DMS 273 treated with DMSO at 0.1 percent for 48 hours (cell line): Measurements from ENCODE around the gene YES1.

Source experiments
- DNase-seq: peaks from one replicate; lab custom pipeline; 2025; lab: John Stamatoyannopoulos, UW

YES1 gene

DNA sequence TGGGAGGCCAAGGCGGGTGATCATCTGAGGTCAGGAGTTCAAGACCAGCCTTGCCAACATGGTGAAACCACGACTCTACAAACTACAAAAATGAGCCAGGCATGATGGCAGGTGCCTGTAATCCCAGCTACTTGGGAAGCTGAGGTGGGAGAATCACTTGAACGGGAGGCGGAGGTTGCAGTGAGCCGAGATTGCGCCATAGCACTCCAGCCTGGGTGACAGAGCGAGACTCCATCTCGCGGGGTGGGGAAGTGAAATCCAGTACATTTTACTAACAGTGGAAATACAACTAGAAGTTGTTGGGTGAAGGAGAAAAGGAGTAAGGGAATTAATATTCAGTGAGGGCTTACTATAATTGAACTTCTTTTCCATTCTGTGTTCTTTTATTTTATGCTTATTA lies 86.4 kb downstream of the YES1 start:
- no peak for DNase-seq

DNA sequence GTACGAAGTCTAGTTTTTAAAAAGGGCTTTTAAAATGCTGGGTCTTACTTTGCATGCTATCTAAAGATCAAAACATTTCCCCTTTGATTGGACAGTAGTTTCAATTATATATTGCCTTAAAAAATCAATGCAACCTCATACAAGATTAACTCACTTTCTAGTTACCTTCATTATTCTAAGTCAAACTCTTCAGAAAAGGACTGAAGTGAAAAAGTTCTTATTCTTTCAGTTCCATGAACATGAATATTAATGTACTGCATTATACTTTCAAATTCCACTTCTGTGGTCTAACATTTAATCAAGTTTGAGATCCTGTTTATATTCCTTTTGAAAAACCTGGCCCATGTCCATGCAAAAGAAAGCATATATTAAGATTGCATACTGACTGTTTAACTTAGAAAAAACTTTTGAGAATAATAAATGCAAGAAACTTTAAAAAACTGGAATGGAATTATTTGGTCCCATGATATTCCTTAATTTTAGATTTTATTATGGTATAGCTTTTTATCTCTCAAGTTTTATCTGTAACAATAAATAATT lies 88.4 kb downstream of the YES1 start:
- no peak for DNase-seq

DNA sequence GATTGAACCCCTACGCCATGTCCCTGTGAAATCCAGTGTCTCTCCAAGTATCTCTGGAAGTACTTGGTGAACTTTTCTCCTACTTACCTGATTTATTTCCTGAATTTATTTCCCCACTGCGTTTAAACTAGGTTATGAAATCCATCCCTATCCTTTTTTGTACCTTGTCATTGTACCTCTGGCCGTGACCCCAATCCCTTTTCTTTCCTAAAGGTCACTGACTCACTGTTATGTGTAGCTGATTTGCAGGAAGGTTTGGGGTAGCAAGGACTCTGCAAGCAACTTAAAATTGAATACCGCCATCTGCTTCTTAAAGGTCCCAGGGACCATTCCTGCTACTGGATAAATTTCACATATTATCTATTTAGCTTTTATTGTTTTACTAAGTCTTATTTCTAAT lies 95.0 kb downstream of the YES1 start:
- DNase-seq: no peak

DNA sequence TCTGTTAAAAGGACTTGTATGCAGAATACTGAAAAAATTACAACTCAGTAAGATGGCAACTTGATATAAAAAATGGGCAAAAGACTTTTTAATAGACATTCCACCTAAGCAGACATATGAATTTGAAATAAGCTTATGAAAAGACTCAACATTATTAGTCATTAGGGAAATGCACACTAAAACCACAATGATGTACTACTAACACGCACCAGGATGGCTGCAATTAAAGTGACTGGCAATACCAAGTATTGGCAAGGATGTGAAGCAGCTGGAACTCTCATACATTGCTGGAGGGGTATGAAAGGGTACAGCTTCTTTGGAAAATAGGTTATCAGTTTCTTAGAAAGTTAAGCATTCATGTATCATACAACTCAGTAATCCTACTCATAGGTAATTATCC lies 96.4 kb downstream of the YES1 start:
- no peak for DNase-seq

DNA sequence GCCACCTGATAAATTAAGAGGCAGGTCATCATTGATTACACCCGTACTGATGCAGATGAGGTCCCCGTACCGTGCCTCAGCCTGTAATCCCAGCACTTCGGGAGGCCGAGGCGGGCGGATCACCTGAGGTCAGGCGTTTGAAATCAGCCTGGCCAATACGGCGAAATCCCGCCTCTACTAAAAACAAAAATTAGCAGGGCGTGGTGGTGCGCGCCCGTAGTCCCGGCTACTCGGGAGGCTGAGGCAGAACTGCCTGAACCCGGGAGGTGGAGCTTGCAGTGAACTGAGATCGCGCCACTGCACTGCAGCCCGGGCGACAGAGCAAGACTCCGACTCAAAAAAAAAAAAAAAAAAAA lies 98.9 kb downstream of the YES1 start:
- DNase-seq: no peak

DNA sequence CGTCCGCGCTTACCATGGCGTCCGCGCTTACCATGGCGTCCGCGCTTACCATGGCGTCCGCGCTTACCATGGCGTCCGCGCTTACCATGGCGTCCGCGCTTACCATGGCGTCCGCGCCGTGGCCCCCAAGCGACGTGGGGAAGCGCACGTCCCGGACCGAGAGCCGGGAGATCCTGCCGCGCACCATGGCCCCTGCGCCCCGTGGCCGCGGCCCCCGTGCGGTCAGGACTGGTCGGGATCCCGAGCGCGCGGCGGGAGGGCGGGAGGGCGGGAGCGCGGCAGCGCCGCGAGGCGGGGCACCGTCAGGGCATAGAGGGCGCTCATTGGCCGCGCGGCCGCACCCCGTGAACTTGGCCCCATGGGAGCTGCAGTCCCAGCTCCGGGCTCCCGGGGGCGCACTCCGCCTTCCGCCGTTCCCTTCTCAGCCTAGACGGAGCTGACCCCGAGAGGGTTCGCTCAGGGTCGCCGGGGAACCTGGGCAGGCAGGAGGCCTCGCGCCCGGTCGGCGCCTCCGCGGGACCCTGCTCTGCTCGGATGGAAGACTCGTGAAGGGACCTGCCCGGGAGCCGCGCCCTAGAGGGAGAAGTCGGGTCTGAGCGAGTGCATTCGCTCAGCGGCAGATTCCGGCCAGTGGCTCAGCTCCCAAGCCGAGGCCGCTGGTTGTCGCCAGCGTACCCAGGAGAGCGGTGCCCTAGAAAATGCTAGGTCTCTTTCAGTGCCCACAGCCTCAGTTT lies 99.5 kb downstream of the YES1 start, which contains the start of gene ENOSF1:
ENOSF1 (minus strand) TSS at position 230 of the 734 bp plus-strand sequence; CDS start at position 187, 43 bp downstream.
- DNase-seq: peak; percentile 32

DNA sequence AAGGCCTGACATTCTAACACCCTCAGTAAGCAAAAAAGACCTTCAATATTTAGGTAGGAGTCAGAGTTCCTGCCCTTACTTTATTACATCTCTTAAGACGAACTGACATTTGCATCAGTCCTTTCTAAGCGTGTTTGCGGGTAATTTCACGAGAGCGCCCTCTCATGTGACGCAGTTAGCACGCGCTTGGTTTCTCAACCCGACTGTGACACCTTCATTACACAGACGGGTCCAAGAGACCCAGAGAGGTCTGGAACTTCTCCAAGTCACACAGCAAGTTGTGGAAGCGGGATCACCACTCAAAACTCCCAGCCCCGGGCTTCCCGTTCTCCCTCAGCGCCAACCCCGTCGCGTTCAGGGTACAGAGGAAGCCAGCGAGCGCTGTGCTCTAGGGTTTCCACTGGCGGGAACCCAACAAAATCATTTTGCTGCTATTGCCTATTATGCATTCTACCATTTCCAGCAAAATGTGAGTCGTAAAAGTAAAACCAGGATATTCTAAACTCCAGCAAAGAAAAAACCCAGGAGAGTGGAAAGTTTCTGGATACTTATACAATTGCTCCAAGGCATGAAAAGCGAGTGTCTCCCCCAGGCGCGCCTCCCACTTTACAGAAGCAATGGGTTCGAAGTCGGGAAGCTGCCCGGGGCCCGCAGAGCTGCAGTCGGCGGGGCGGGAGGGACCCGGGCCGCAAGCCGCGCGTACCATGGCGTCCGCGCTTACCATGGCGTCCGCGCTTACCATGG lies 100.2 kb downstream of the YES1 start:
- DNase-seq: peak; percentile 26

DNA sequence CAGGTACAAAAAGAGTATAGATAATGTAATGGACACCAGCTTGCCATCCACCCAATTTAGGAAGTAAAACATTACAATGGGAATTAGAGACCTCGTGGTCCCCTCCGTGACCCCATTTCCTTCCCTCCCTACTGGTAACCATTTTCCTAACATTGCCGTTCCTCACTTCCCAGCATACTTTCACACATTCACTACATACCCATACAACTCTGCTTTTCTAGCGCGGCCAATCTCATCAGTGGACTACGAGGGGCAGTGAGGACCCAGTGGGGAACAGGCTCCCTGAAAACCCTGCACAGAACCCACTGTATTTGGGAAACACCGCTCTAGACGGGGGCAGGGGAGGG lies 100.8 kb downstream of the YES1 start:
- no peak for DNase-seq

DNA sequence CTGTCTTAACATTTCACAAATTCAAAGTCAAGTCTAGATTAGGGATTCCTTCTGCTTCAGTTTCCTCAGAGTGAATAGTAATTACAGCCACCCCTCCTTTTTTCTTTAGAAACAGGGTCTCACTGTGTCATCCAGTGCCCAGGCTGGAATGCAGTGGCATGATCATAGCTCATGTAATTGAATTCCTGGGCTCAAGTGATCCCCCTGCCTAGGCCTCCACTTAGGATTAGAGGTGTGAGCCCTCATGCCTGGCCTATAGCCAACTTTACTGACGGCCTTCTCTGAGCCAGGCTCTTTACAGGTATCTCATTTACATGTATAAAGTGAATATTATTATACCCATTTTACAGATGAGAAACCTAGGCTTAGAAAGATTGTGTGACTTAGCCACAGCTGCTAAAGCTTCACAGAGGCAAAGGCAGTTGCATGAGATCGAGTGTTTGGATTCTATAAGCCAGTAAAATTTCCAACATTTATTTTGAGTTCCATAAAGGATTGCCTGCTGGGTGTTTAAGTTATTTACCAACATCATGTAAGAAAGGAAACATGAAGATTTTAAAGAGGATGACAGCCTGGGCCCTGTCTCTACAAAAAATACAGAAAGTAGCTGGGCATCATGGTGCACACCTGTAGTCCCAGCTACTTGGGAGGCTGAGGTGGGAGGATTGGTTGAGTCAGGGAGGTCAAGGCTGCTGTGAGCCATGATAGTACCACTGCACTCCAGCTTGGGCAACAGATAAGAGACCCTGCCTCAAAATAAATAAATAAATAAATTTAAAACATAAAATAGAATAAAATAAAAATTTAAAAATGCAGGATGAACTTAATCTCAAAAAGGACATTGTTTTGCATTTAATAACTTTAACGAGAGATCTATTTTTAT lies 101.4 kb downstream of the YES1 start:
- no peak for DNase-seq

DNA sequence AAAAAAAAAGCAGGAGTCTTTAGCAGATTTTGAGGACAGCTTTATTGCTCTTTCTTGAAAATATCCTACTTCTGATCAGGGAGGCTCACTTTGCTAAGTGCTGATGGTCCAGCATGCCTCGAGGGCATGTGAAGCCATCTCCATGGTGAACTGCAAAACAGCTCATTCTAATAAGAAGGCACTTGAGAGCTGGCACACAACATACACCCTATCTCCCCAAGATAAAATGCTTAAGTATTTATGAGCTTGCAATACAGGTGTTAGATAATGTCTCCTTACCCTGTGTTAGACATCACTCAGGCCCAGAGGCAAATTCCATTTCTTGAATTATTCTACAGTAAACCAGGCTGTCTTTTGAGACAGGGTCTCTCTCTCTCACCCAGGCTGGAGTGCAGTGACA lies 102.3 kb downstream of the YES1 start:
- DNase-seq: no peak

DNA sequence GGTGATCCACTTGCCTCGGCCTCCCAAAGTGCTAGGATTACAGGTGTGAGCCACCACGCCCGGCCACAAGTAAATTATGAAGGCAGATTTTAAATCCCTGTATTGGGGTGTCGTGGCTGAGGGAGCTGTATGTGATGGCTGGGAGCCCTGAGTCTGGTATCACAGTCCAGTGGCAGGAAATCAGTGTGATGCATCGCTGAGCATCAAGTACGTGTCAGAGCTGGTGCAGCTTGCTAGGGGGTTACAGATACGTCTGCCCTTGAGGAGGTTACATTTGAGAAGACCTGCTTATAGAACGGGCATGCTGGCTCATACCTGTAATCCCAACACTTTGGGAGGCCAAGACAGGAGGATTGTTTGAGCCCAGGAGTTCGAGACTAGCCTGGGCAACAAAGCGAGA lies 103.9 kb downstream of the YES1 start:
- DNase-seq: no peak

DNA sequence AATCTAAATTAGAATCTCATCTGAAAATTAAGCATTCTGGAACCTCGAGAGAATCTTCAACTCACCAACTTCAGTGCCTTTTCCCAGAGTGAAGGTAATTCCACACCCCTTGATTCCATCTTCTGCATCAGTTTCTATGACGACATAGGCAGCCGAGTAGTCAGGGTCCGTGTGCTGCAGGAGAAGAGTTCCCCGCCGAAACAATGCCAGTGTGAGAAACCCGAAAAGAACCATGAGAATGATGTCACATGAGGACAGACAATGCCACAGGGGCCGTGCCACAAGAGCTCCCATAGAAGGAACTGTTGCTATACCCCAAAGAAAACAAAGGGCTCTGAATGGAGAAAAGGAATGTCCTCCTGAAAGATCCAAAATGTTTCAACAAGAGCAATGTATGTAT lies 105.6 kb downstream of the YES1 start:
- DNase-seq: no peak

DNA sequence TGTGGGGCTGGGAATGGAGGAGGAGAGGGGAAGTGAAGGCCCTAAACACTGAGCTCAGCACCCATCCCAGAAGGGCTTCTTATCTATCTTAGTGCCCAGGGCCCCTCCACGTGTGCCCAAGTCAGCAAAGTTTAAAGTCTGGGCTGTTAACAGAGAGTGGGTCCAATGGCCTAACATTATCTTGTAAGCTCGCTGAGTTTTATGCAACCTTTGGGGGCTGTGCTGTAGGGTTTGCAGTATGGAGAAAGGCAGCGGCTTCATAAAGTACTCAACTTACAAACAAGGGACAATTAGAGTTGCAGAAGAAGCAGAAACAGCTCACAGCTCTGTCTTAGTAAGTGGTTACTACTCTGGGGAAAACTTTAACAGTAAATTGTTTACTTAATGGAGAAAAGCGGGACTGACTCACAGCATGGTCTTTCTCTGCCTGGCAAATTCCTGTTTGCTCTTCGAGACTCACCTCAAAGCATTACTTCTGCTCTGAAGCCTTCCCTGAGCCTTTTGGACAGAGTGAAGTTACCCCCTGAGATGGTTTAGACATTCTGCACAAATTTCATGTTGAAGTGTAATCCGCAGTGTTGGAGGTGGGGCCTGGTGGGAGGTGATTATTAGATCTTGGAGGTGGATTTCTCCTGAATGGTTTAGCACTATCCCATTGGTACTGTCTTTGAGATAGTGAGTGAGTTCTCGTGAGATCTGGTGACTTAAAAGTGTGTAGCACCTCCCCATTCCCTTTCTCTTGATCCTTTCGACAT lies 108.7 kb downstream of the YES1 start:
- DNase-seq: no peak

DNA sequence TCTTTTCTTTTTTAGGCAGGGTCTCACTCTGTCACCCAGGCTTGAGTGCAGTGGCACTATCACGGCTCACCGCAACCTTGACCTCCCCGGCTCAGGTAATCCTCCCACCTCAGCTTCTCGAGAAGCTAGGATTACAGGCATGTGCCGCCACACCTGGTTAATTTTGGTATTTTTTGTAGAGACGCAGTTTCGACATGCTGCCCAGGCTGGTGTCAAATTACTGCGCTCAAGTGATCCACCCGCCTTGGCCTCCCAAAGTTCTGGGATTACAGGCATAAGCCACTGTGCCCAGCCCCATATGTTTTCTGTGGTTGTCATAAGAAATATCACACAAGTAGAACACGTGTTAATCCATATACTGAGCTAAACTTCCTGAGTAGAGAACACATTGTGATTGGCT lies 114.2 kb downstream of the YES1 start:
- no peak for DNase-seq

DNA sequence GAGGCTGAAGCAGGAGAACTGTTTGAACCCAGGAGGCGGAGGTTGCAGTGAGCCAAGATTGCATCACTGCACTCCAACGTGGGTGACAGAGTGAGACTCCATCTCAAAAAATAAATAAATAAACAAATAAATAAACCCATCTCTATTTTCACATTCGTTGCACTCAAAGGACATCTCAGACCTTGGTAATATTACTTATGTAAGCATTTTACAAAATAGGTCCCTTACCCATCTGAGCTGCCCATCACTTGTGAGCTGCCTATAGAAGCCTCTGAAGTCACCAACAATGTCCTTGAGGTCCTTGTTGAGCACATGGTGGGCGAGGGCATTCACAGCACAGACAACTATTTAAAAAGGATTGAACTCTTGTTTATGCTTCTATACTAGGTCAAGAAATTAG lies 115.0 kb downstream of the YES1 start:
- no peak for DNase-seq

DNA sequence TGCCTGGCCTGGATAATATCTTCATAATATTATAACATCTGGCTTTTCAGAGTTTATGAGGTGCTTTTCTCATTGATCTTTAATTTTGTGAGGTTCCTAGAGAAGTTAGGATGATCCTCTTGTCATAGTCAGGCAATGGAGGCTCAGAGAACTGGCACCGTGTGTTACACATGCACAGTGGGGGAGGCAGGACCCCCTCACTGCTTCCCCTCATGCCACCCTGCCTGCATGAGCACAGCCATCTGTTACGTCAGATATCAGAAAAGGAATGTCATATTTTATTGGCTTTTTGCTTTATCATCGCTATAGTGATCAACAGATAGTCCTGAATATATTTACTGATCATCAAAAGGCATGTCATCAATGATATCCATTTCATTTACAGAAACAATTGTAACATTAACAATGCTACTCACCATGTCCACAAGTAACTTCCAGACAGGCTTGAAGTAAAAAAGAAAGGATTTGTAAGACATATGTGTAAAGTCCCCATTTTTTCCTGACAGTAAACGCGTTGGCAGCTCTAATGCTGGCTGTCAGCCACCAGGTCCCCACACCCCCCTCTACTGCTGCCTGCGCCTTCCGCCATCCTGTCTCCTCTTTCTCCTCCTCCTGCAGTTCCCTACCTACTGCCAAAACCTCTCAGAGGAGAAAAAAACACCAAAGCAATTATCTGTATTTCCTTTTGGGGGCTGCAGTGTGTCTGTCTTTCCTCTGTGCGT lies 118.4 kb downstream of the YES1 start:
- no peak for DNase-seq

DNA sequence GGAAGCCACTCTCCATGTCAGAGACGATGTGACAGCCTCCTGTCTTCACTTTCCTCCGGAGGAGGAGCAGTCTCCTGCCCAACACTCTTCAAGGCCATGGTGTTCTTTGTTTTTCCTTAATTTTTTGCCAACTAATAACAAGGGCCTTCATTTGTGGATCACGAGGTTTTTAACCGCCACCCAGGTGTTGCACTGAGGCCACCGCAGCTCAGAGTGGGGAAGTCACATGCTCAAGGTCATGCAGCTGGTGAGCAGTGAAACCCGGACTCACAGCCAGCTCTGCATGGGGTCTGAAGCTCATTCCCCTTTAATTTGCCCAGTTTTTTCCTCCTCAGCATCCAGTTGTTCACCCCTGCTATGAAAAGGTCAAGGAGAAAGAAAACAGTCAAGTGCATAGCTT lies 119.2 kb downstream of the YES1 start:
- no peak for DNase-seq

DNA sequence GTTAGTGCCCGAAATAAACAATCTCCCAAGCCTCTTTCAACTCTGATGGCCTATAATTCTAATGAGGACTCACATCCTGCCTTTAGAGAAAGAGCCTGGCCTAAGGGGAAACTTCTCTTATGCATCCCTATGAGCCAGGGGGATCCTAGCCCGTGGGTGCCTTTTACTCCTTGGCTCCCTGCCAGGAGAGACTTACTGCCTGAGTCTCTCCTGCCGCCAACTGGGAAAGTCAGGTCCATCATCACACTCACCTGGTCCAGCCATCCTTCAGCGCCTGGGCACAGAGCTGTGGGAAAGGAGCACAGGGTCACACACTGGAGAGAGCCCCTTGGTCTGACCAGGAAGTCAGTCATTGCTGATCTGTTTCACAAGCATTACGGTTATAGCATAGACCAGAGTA lies 123.7 kb downstream of the YES1 start:
- DNase-seq: no peak

DNA sequence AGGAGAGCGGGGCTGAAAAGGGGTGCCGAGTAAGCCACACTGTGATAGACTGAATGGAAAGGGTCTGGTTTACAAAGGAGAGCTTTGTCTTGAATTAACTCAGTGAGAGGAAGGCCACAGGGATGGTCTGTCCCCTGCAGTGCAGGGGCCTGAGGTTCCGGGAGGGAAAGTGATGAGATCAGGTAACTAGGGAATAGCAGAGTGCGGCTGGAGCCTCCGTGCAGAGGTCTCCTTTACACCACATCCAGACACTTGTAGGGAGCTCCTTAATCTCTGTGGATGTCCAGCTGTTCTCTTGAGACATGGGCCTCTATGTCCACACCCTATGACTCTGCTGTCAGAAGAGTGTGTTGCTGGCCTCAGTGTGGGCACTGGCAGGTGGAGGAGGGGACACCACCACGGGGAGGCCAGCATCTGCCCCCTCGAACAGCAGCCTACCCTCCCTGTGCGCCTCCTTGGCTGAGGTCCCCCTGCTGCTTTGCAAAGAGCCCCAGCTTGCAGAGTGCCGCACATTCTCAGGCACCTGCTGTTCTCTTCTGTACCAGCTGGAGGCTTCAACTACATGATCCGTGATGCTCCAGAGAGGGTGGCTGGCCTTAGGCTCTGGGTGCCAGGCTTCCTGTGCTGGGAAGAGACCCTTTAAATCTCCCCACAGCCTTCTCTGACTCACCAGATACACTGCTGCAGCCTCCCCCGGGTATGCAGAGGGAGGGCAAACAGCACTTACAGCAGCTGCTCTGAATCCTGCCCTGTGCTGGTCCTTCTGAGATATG lies 125.5 kb downstream of the YES1 start:
- DNase-seq: no peak

DNA sequence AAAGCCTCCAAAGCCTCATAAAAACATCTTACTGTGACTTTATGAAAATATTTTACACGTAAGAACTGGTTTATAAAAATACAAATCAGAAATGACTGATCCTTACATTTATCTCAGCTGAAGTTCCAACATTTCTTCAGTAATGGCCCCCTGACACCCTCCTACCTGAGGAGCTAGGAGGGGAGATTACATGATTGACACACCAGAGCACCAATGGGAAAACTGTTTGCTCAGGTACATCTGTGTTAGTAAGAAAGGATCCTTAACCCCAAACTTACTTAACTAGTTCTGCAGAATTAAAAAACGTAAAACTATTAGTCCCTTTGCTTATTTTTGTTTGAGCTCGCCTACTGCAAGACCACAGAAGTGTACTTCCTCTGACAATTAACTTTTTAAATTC lies 126.6 kb downstream of the YES1 start:
- DNase-seq: no peak
